Activated CD4-positive, alpha-beta T cell treated with anti-CD3 and anti-CD28 coated beads, Interleukin-2, Interleukin-6, amounts not matched to agents 100 ng/mL and 50 ng/mL, durations not matched to agents 16 hours and 8 hours (primary cell): ENCODE results near the gene PIGH.
A peak's percentile ranks its signal among the peaks of the same experiment; 100 is the strongest.
"Not testable (repeated sequence)": the region's sequence is repeated elsewhere in the genome, so short reads cannot be mapped to it uniquely, and the experiment has no call there.

ENCODE experiments used
- DNase-seq: peaks from one replicate; pipeline ENCODE4 v3.0.0-alpha.2; 2020

PIGH gene

DNA sequence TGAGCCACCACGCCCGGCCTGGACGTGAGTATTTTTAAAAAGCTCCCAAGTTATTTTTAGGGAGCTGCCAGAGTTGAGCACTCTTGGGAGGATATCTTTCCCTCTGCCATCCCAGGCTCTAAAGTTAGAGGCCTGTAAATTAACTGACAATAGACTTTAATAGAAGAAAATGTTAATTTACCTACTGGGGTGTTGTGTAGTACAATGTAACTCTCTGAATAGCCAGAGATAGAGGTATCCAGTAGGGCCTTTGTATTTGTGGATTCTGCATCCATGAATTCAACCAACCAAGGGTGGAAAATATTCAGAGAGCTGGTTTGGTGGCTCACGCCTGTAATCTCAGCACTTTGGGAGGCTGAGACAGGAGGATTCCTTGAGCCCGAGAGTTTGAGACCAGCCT lies 7.6 kb upstream of the PIGH start:
- DNase-seq, result no peak

DNA sequence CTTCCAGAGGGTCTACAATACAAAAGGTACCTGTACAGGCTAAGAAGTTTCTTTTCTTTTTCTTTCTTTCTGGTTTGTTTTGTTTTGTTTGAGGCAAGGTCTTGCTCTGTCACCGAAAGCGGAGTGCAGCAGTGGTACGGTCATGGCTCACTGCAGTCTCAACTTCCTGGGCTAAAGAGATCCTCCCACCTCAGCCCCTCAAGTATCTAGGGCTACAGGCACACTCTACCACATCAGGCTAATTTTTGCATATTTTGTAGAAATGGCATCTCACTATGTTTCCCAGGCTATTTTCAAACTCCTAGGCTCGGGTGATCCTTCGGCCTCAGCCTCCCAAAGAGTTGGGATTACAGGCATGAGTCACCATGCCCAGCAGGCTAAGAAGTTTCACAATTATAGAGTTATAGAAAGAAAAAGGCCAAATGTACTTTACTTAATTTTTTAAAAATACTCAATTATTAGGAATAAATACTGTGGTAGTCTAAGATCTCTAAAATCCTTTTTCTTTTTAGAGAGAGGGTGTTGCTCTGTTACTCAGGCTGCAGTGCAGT lies 3.0 kb upstream of the PIGH start:
- DNase-seq, result no peak

DNA sequence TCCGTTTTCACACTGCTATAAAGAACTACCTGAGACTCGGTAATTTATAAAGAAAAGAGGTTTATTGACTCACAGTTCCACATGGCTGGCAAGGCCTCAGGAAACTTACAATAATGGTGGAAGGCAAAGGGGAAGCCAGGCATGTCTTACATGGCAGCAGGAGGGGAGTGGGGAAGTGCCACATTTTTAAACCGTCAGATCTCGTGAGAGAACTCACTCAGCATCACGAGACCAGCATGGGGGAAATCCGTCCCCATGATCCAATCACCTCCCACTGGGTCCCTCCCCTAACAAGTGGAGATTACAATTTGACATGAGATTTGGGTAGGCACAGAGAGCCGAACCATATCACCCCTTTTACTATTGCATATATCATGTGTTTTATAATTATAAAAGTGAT lies 2.0 kb upstream of the PIGH start:
- no peak for DNase-seq

DNA sequence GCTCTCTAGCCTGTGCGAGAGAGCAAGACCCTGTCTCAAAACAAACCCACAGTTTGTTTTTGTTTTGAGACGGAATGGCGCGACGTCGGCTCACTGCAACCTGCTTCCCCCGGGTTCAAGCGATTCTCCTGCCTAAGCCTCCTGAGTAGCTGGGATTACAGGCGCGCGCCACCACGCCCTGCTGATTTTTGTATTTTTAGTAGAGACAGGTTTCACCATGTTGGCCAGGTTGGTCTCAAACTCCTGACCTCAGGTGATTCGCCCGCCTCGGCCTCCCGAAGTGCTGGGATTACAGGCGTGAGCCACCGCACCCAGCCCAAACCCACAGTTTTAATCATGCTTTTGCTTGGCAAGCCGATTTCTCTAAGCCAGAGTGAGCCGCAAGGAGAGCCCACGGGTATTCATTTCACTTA lies 500 bp upstream of the PIGH start:
- DNase-seq, result not testable (repeated sequence)

DNA sequence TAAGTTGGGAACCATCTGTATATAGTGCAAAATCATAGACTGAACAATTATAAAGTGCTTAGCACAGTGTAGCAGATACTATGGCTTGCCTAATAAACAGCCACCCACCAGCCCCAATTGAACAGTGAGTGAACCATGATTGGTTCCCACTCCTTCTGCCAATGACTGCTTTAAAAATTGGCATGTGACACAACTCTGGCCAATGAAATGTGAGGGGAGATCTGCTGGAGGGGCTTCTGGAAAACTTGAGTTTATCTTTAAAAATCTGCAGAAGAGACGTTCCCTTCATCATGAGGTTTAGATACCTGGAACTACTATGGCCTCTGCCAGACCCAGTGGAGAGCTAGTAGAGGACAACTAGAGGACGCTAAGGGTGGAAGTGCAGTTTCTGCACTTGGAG lies 4.7 kb downstream of the PIGH start:
- no peak for DNase-seq

DNA sequence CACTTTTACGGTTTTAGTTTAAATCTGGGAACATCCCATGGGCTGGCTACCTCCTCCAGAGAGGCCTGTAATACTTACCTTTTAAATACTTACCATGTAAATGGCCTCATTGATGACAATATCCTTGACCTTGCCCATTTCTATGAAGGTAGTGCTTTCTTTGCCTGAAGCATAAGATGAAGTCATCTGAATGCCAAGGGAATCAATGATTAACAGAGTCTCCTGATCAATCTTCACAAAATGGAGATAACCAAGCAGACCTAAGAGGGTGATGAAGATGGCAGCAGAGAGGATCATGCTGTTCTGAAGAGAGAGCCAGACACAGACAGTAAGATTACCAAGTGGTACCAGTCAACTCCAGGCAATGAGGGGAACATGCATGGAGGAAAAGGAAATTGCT lies 6.4 kb downstream of the PIGH start:
- not testable (repeated sequence) for DNase-seq

DNA sequence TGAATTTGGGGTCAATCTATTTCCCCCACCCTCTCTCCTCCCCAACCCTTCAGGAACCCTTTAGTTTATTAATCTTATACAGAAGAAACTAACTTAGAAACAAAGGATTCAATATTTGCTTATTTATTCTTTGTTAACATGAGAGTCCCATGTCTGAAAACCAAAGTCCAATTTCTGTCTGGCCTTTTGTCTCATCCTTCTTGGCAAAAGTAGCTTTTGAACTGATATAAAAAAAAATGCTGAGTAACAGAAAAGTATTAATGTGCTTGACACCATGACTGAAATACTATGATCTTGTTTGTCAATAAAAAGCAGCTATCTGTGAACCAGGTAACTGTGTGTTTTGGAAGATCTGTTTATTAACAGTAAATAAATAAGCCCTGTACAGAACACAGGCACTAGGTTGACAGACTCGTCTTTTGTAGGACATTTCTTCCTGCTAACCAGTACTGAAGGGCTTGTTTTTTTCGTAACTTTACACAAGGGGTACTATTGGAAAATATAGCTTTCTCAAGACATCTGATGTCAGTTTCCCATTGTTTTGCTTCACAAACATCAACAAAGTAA lies 10.8 kb downstream of the PIGH start:
- no peak for DNase-seq

DNA sequence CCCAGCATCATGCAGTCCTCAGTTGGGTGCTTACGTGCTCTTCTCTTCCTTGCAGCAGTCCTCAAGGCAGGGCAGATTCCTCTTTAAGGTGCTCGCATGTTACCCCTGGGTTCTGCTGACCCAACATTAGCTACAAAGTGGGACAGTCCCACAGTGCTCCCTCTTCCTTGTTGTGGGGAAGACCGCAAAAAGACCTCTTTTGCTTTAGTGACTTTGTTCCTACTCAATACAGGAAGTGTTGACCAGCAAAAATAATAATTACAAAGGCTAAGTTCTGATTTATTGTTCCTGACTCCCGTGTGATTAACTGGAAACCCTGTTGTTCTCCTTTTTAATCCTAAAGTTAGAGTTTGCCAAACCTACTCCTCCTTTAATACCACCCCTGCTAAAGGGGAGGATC lies 13.7 kb downstream of the PIGH start:
- no peak for DNase-seq

DNA sequence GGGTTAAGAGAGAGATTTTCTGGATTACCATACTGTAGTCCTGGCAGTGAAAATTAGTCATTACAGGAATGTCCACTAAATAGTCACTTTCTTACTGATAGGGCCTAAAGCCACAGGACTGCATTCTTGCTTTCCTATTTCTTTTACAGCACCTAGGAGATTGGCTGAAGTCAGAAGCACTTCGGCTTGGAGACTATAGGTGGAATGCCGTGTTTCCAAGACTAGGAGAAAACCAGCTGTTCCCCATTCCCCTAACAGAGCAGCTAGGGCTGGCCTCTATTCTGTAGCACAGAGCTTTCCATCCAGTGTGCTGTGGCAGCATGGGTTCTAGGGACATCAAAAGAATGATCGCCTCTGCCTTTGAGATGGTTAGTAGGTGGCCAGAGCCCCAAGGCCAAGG lies 15.1 kb downstream of the PIGH start:
- no peak for DNase-seq

DNA sequence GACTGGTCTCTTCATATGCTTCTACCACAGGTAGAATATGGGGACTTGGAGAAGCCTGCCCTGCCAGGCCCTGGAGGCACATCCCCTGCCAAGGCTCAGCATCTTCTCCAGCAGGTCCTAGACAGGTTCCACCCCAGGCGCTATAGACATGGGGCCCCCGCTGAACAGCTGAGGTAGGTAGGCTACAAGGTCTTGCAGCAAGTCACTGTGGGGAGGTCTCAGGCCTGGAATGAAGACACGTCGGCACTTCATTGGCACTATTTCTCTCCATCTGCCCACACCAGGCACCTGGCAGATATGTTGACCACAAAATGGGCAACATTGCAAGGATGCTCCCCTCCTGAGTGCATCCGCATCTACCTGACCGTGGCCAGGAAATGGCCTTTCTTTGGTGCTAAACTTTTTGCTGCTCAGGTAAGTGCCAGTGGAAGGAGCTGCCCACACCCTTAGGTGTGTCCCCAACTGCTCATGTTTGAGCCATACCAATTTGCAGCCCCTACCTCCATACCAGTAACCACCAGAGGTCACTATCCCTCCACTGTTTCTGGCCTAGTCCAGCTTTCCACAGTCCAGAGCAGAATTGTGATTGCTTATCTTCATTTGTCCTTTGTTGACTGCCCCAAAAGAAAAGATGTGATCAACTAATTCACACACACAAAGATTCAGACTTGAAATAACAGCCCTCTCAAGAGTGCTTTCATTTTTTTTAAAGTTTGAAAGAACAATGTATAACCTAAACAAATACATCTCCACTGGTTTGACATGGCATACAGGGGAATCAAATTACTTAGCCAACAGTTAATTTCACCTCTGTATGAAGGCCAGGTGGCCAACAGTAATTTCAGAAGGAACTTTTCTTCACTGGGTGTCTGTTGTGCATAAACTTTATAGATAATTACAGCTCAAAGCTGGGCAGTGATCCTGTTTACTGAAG lies 16.1 kb downstream of the PIGH start:
- DNase-seq, result peak; percentile 35

DNA sequence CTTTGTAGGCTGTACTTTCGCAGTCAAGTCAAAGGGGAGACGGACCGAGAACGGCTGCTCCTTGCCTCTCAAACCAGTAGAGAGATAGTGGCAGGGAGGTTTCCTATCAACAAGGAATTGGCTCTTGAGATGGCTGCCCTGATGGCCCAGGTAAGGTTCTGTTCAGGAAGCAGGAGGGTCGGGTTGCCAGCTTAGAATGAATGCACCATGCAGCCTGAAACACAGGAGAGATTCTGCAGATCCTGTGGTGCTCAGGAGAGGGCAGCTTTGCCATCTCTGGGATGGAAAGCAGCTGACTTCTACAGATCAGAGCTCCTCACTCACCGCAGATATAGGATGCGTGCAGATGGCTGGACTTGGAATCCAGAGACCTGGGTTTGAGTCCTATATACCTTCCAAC lies 18.0 kb downstream of the PIGH start:
- no peak for DNase-seq

DNA sequence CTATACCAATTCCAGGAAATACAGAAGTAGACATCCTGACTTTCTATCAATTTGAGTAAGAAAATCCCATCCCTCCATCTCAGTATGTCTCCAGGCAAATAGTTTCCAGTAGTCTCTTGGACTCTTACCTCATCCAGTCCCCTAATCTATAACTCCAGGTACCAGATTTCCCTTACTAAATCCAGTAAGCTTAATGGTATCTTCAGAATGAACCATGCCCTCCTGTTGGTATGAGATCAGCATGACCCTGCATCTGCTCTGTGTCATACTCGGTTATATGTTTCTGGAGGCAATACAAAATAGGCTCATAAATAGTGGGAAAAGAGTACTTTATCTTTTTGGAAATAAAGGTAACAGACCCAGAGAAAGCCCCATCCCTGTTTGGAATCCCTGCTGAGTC lies 18.4 kb downstream of the PIGH start:
- DNase-seq, result no peak

DNA sequence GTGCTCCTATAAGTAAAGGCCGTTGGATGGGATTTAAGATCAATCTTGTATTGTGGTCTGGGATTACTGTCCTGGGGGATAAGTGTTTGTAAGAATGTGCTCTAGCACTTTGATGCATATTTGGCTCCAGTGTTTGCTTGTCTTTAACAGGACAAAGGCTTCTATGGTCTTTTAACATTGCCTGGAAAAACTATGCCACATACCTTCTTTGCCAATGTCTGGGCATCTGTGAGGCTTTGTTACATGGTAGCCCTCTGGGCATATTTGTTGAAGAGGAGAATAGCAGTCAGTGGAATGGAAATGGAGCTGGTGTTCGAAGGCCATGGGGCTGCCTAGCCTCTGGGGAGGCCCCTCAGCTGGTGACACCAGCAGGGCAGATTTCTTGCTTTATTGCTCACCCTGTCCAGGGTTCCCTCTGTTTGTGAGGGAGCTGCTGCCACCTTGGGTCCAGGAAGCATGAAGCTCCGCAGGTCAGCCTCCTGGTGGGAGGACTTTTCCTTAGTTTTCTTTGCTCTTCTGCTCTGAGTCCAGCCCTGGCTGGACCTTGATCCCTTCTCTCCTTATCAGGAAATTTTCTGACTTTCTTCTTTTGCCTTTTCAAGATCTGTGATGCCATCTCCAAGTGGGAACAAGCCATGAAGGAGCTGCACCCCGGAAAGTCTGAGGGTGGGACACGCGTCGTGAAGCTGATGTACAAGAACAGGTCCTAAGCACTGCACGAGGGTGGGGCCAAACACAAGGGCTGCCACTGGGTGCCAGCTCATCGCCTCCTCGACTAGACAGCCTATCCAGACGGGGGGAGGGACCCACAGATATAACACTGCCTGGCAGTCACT lies 19.5 kb downstream of the PIGH start:
- no peak for DNase-seq

DNA sequence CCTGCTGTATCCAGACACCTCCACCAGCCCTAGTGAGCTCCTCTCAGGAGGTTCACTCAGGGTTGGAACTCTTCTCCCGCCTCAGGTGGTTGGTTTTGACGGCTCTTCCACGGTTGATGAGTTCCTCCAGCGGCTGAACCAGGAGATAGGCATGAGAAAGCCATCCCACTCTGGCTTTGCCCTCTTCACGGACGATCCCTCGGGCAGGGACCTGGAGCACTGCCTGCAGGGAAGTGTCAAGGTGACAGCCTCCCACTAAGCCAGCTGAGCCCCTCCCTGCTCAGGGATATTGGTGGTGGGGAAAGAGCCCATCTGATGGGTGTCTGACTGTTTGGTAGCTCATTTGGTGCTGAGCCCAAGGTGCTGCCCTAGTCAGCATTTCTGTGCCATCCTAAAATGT lies 20.4 kb downstream of the PIGH start:
- DNase-seq, result no peak

DNA sequence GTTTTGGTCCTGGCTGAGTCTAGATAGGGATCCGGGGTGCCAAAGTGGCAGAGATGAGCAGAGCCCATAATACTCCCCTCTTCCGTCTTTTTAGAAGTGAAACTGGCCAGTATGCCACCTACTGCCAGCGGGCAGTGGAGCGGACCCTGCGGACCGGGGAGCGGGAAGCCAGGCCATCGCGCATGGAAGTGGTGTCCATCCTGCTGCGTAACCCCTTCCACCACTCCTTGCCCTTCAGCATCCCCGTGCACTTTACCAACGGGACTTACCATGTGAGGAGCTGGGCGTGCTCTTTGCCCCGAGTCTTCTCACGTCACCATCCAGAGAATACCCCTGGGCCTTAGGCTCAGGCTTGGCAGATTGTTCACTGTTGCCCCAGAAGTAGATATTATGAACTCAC lies 21.0 kb downstream of the PIGH start:
- no peak for DNase-seq

DNA sequence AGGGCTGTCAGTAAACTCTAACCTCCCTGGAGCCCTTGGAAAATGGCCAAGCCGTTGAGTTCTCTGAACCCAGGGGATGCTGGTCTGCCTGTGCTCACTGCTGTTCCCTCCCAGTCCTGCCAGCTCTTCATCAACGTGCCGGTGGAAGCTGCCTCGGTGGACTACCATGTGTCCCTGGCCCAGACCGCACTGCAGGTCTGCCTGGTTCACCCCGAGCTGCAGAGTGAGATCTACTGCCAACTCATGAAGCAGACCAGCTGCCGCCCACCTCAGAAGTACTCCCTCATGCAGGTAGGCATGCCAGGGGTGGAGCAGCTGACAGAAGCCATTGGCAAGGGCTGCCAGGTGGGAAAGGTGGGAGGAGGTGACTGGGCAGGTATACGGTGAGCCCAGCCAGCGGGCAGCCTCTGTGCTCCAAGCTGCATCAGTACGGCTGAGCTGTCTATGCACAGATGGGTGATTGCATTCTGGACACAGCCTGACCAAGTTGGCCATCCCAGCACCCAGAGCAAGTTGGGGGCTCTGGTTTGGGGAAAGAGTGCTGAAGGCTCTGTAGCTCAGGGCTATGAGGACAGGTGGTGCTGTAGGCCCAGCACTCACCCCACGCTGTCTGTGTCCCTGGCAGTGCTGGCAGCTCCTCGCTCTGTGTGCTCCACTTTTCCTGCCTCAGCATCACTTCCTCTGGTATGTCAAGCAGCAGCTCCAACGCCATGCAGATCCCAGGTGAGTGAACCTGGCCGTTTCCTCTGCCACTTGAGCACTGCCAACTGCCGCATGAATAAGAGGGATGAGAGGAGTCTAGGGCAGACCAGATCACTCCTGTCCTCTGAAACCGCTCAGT lies 21.9 kb downstream of the PIGH start:
- no peak for DNase-seq

DNA sequence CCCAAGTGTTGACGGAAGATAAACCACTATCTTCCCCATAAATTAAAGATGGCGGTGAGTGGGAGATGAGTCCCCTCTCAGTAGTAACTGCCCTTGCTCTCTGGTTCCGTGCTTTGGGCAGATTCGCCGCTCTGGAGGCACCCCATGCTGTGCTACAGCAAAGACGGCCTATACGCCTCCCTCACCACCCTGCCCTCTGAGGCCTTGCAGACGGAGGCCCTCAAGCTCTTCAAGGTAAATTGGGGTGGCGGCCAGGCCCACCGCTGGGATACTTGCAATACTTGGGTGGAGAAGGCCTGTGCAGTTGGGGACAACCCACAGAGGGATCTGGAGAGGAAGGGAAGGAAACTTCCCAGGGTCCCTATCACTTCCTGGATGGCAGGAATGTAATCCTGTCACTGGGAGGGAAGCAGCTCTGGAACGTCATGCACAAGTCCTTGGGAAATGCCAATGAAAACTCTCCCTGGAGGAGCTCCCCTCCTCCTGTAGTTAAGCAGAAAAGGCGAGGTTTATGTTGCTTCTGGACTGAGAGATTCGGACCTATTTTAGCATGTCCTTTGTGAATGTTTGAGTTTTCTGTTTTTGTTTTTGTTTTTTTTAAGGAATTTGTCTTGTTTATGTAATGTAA lies 22.8 kb downstream of the PIGH start:
- DNase-seq, result no peak

DNA sequence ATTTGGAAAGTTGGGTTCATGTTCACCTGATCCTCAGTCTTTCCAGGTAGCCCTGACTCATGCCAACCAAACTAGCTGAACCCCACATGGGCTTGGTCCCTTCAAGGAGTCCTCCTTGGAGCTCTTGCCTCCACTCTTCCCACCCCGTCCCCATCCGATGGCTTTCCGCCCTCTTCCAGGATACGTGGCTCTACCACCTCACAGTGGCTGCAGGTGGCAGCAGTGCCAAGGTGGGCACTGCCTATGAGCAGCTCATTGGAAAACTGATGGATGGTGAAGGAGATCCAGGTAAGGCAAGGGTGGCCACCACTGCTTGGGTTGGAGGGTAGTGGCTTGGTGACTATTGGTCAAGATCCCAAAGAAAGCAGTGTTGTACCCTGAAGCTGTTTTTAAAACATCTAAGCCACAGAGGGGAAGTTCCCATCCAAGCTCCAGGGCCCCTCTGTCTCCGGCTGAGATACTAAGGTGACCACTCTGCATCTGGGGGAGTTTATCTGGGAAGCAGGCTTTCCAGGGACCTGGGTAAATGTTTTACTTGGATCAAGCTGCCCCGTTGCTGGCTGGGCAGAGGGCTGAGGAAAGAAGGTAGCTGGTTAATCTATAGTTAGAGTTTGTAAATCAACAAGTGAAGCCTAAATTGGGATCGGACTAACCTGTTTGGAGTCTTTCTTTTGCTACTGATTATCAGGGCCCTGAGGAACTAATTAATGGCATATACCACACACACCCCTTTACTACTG lies 23.7 kb downstream of the PIGH start:
- no peak for DNase-seq

DNA sequence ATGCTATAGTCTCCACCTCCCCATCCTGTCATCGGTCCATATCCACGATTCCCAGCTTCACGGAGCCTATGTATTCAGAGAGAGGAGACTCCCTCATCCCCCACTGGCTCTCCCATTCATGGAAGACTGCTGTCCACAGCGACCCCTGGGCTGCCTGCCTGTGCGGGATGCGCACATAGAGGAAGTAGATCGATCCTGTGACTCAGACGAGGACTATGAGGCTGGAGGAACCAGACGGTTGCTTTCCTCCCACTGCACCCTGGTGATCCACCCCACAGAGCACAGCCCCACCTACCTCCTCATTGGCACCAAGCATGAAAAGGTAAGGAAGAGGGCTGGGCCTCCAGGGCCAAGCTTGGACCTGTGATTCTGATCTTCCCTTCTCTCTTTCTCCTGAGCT lies 24.4 kb downstream of the PIGH start:
- no peak for DNase-seq

DNA sequence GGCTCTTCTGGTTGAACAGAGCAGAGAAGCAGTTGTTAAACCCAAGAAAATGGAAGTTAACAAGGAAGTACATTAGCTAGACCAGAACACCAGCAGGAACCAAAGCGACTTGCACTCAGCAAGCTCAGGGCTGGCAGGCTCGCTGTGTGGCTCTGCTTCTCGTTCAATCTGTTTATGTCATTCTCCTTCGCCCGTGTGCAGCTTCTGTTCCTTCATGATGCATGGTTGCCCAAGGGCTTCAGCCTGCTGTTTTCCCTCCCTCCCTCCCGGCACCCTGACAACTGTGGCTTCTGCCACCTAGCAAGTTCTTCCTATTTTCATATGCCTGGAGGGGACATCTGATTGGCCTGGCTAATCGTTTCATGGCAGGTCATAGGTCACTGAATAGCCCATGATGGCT lies 25.3 kb downstream of the PIGH start:
- DNase-seq, result no peak

DNA sequence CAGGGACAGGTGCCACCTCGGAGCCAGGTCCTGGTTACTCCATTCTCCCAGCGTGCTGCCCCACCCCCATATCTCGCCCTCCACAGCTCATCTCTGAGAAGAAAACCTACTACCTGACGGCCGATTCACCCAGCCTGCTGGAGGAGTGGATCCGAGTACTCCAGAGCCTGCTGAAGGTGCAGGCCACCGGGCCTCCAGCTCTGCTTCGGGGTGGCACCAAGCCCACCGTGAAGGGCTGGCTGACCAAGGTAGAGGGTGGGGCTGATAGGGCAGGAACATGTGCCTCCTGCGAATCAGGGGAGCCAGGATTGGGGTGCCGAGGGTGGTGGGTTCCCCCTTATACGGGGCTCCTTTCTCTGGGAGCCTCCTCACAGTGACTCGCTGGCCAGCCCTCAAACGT lies 25.9 kb downstream of the PIGH start:
- no peak for DNase-seq
